Glomerular visceral epithelial cell (primary cell): ENCODE results near the gene BEST2.
"Not testable (repeated sequence)": the region's sequence is repeated elsewhere in the genome, so short reads cannot be mapped to it uniquely, and the experiment has no call there.

Source experiments
- DNase-seq: peaks from one replicate; pipeline ENCODE4 v3.0.0-alpha.2; 2016; ENCODE audit errors: extremely low spot score

Gene BEST2

DNA sequence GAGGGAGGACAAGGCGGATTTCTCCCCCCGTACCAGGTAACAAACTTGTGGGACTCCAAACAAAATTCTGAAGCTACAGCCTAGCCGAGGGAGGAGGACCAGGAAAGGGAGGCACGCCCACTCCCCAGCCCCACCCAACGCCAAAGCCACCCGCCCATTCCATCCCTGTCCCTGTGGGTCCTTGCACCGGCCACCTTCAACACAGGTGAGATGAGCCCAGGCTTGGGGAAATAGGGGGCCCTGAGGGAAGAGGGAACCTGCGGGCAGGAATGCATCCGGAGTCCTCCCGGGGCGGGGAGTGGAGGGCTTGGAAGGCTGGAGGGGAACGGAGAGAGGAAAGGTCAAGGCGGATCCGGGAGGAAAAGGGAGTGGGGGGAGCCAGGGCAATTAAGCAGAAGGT, at the start of gene BEST2:
TSS of gene BEST2 (plus strand) at position 157 of the 400 bp plus-strand sequence. CDS start 802 bp downstream, outside the sequence.
- no peak for DNase-seq

DNA sequence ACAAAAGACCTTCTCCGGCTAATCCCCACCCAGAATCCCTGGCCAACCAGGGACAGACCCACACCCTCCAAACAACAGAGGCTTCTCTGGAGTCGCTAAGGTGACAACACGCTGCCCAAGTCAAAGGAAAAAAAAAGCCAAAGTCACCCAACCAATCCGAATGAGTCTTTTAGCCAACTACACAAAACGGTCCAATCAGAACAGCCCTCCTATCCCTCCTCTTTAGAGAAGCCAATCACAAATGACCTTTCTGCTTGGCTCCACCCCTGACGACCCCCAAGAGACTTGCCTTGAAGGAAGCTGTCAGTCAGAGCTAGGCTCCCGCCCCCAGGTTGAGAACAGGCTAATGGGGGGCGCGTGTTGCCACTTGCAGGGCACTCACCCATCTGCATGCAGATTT, 48.5 kb upstream of the BEST2 start:
- DNase-seq: peak; percentile 41

DNA sequence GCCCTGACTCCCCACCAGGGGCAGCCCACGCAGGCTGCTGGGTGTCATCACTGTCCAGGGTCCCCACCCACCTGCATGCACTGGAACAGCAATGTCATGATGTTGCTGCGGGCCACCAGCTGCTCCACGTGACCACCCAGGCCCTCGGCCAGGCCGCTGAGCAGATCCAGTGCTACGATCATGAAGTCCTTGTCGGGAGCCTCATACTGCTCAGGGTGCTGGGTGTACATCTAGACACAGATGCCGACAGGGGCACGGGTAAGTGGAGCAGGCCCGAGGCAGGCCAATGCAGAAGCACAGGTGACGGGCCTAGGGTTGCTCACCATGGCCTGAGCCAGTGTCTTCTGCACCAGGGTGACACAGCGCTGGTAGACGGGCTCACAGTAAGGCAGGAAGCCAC, 46.4 kb upstream of the BEST2 start:
- no peak for DNase-seq

DNA sequence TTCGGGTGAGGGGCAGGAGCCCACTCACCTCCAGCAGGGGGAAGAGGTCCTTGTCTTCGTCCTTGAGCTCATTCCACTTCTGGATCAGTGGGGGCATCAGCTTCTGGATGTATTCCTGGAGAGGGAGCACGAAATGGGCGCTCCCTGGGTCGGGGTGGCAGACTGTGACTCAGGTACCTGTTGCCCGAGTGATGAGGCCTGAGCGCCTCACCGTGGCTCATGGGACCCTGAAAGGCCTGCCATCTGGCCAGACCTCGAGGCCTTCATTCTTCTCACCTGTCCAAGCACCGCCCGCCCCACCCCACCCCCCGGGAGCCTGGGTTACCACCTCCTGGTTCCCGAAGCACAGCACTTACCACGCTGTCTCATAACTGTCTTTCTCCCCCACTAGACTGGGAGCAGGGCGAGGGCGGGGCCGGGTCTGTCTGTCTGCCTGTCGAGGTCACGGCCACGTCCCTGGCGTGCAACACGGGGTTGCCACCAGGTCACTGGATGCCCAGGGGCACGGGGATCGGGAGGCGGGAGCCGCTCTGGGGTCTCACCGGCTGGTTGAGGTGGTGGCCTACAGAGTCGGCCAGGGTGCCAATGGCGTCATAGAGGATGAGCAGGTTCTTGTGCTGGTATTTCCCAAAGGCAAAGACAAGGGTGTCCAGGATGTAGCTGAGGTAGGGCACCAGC, 45.8 kb upstream of the BEST2 start:
- no peak for DNase-seq

DNA sequence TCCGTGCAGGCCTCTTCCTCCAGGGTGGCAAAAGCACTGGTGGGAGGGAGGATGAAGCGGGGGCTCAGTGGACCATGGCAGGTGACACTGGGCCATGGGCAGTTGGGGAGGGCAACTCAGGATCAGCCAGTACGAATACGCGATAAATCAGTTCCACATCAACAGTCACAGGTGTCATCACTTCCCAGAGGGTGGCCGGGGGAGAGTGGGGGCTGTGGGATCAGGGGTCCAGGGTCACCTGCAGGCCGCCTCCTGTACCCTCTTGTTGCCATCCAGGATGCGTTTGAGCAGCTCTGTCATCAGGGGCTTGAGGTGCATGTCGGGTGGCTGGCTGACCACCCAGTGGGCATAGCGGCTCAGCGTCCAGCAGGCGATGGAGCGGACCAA, 45.3 kb upstream of the BEST2 start:
- no peak for DNase-seq

DNA sequence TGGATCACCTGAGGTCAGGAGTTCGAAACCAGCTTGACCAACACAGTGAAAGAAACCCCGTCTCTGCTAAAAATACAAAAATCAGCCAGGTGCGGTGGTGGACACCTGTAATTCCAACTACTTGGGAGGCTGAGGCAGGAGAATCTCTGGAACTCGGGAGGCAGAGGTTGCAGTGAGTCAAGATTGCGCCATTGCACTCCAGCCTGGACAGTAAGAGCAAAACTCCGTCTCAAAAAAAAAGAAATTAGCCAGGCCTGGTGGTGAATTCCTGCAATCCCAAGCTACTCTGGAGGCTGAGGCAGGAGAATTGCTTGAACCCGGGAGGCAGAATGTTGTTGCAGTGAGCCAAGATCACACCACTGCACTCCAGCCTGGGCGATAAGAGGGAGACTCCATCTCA, 43.0 kb upstream of the BEST2 start:
- DNase-seq: no peak

DNA sequence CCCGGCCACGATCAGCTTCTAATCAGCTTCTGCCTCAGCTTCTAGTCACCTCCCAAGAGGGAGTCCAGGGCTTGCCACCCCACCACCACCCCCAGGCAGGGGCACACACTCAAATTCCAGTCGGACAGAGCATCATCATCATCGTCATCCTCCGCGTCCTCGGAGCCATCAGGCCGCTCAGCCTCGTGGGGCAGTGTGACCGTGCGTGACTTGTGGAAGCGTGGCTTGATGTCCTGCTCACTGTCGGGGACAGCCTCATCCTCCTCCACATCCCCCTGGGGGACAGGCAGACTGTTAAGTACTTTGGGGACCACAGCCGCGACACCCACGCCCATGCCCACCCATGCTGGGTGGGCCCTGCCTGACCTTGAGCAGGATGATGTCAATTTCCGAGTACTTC, 40.4 kb upstream of the BEST2 start:
- no peak for DNase-seq

DNA sequence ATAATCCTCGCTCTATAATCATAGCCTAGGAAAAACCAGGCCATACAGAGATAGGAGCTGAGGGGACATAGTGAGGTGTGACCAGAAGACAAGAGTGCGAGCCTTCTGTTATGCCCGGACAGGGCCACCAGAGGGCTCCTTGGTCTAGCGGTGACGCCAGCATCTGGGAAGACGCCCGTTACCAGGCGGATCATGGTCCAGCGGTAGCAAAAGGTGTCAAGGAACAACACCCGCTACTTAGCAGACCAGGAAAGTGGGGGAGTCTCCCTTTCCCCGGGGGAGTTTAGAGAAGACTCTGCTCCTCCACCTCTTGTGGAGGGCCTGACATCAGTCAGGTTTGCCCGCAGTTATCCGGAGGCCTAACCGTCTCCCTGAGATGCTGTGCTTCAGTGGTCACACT, 39.5 kb upstream of the BEST2 start:
- DNase-seq: not testable (repeated sequence)

DNA sequence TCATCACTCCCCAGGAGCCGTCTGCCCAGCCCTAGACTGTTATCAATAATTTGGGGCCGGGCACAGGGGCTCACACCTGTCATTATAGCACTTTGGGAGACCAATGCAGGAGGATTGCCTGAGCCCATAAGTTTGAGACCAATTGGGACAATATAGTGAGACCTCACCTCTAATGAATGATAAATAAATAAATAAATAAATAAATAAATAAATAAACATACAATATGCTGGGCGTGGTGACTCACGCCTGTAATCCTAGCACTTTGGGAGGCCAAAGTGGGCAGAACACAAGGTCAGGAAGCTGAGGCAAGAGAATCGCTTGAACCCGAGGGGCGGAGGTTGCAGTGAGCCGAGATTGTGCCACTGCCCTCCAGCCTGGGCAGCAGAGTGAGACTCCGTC, 38.3 kb upstream of the BEST2 start:
- DNase-seq: not testable (repeated sequence)

DNA sequence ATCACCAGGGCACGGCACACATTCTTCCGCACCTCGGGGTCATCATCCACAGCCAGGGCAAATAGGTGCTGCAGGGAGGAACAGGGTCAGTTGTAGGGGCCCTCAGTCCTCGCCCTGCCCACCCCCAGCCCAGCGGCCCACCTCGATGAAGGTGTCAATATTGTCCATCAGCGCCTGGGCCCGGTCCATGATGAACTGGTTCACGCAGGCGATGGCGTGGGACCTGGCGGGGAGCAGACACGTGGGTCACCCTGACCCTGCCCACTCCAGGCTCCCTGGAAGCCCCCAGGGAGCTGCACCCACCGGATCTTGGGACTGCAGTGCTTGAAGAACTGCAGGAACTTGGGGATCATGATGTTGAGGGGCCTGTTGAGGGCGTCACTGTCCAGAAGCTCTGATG, 36.5 kb upstream of the BEST2 start:
- DNase-seq: no peak

DNA sequence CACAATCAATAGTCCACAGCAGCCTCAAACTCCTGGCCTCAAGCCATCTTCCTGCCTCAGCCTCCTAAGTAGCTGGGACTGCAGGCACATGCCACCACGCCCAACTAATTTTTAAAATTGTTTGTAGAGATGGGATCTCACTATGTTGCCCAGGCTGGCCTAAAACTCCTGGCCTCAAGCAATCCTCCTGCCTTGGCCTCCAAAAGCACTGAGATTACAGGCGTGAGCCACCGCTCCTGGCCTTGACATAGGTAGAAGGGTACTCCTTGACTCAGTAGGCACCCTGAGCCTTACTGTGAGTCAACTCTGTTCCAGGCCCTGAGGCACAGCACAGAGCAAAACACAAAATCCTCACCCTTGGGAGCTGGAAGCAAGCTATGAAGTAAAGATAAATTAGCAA, 35.7 kb upstream of the BEST2 start:
- DNase-seq: no peak

DNA sequence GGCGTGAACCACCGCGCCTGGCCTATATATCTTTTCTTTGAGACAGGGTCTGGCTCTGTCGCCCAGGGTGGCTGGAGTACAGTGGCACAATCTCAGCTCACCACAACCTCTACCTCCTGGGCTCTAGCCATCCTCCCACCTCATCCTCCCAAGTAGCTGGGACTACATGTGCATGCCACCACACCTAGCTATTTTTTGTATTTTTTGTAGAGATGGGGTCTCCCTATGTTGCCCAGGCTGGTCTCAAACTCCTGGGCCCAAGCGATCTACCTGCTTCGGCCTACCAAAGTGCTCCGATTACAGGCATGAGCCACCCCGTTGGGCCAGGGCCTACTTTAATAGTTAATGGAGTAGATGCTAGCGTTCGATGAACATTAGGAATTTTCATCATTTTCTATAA, 31.3 kb upstream of the BEST2 start:
- no peak for DNase-seq

DNA sequence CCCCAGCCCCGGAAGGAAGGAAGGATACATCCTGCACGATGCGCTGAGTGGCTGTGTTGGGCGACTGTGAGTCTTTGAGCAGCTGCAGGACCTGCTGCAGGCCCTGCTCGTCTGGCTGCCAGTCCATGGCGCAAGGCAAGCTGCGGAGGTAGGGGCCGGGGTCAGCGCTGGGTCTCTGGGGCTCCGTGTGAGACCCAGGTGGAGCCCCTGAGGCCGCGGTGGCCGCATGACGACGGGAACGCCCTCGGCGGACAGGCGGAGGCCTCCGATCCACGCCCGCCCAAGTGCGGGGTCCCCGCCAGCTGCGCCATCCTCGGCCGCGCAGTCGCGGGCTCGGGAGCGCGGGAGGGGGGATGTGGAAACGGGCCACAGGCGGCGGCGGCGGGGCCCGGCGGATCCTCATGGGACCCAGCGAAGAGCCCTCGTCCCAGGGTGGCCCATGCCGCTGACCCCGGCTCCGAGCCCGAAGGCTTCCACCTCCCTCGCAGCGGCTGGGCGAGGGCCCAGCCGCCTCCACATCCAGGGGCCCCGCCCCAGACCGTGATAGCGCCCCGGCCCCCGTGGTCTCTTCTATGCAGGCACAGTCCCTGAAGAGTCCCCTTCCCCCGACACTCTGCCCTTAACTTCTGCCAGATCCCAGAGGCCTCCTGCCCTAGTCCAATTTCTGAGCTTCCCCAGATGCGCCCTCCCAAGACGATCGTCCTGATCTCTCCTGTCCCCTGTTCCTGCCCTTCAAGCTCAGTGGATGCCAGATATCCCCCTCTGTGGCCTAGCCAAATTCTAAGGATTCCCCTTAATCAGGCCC, 30.5 kb upstream of the BEST2 start:
- no peak for DNase-seq

DNA sequence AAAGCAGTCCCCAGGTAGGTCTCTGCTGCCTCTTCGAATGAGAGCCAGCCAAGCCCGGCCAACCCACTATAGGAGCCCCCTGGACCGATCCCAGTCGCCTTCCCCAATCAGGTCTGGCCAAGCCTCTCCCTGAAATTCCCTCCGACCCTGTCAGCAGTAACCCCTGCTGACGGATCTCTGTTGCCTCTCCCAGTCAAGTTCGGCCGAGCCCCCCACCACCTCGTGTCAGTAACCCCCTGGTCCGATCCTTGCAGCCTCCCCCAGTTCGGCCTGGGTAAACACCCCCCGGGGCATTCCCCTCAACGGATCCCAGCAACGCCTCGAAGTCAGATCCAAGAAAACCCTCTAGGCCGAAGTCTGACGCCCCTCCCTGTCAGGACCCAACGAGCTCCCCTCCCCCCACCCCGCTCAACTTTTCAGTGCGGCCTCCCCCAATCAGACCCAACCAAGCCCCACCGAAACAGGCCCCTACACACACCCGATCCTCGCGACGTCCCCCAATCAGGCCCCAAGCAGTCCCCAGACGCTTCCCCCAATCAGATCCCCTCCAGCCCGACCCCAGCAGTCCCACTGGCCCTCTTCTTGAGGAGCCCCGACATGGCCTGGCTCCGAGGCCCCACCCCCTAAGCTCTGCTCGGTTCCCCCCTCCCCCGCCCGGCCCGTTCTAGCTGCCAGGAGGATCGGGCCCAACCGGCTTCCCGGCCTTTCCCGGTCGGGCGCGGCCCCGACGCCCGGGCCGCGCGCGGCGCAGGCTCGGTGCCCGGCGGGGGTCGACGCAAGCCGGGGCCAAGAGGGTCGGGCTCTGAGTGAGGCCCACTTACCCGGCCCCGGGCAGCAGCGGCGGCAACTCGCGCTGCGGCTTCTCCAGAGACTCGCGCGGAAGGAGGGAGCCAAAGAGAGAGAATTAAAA, 29.7 kb upstream of the BEST2 start:
- peak; percentile 75 for DNase-seq

DNA sequence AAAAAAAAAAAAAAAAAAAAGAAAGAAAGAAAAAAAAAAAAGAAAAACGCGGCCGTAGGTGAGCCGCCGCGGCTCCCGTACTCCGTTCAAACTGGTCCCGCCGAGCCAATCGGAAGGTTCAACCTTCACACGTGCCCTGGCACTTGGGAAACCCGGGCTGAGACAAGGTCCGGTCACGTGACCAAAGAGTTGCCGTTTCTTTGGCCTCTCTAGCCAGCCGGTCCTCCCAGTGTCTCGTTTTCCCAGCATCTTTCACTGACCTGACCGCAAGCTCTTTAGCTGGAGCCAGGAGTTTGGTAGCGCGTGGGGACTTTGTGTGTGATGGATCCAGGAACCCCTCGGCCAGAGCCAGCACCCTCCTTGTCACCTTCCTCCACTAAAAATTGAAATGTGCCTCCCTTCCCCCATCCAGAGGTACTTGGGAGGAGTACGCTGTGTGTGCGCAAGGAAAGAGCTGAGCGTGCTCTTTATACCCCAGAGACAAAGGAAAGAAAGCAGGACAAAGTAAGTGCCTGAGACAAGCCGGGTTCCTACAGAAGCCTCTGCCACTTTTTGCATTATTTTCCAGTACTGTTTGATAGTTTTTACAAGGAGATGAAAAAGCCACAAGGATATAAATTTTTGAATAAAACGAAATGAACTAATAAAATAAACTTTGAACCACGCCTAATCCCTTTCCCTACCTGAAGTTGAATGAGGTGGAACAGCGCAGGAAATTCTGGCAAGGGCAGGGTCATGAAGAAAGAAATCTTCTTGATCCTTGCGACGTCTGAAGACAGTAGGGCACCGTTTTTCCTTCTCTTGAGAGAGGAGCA, 28.8 kb upstream of the BEST2 start:
- DNase-seq: peak; percentile 98

DNA sequence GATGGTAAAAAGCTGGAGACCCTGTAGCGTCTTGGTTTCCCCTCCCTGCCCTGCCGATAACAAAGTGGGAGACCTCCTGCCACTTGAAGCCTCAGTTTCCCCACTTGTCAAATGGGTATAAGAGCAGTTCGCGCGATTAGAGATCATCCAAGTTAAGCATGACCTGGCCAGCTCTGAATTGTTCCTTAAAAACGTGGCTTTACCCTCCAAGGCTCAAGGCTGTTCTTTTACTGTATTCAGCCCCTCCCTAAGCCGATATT, 28.3 kb upstream of the BEST2 start:
- no peak for DNase-seq

DNA sequence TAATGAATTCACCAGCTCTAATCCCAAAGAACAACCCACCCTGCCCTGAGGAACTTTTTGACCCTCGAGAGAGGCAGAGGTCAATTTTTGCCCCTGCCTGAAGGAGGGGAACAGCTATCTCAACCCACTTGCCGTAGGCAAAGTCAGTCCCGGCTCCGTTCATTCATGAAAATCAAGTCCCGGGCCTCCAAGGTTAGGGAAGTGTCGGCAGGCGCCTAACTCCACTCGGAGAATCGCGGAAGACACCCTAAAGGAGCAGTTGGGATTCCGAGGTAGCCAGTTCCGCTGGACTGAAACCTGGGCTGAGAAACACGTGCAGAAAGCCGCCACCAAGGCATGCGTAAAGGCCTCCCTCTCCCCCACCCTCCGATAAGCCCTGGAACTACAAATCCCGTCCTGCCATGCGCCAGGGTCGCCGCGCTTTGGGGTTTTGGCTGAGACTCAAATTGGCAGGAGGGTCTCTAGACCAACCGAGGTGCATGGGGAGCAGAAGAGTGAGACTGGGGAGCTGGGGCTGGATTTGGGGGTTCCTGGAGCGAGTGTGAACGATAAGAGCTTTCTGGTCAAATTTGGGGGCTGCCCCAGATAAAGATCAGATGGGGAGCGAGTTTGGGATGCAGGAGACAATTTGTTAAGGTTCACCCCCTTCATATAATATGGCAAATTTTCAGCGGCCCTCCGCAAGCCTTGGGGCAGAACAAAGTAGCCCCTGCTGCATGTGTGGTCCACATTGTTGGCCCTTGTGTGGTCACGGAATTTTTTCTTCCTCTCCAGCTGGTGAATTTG, 27.8 kb upstream of the BEST2 start, which contains the start of gene TNPO2:
TSS of gene TNPO2 (minus strand) at position 292 of the 786 bp plus-strand sequence. CDS start 2,955 bp downstream, outside the sequence.
- peak; percentile 68 for DNase-seq

DNA sequence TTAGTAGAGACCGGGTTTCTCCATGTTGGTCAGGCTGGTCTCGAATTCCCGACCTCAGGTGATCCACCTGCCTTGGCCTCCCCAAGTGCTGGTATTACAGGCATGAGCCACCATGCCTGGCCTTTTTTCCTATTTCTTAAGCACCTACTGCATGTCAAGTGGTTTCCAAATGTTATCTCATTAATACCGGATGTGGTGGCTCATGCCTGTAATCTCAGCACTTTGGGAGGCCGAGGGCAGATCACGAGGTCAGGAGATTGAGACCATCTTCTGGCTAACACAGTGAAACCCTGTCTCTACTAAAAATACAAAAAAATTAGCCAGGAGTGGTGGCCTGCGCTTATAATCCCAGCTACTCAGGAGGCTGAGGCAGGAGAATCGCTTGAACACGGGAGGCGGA, 26.0 kb upstream of the BEST2 start:
- not testable (repeated sequence) for DNase-seq

DNA sequence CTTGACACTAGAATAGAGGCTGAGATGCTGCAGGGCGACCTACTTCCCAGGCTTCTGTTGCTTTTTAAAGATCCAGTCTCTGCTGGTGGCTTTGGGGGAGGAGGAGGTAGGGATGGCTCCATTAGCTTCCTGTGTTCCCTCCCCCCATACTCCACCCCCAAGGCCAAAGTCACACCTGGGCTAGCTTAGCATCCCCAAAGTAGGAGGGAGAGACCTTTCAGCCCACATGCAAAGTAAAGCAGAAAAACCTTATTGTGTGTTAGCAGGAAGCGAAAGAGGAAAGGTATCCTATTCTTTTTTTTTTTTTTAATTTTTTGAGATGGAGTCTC, 24.6 kb upstream of the BEST2 start:
- no peak for DNase-seq

DNA sequence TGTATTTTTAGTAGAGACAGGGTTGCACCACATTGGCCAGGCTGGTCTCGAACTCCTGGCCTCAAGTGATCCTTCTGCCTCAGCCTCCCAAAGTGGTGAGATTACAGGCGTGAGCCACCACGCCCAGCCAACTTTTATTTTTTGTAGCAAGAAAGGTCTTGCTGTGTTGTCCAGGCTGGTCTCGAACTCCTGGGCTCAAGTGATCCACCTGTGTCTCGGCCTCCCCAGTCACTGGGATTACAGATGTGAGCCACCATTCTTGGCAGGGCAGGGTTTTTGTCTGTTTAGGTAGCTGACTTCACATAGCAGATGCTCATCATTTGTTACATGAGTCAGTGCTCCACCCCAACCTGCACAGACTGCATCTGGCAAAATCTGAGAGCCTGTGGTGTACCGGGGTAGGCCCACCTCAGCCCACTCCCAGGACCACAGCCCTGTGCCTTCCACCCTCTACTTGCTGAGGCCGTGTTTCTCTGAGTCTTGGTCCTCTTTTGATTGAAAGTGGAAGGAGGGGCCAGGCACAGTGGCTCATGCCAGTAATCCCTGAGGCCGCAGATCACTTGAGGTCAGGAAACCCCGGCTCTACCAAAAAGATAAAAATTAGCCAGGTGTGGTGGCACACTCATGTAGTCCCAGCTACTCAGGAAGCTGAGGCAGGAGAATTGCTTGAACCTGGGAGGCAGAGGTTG, 23.7 kb upstream of the BEST2 start:
- peak; percentile 33 for DNase-seq
